HG03135 (cell line): ENCODE measurements around the gene RSPH3.
"Not testable (repeated sequence)": the region's sequence is repeated elsewhere in the genome, so short reads cannot be mapped to it uniquely, and the experiment has no call there.

Source experiments
- ATAC-seq: cut with Tn5 transposase; IDR thresholded peaks from one replicate; pipeline ENCODE4 v1.9.1; 2021; ENCODE audit warnings: mild to moderate bottlenecking, moderate library complexity; ENCODE audit not compliant: unreplicated experiment

The RSPH3 gene

GRCh38 chr6:159030168-159030567, 30.2 kb upstream of the RSPH3 start:
- no peak for ATAC-seq

GRCh38 chr6:159025224-159025623, 25.2 kb upstream of the RSPH3 start:
- not testable (repeated sequence) for ATAC-seq

GRCh38 chr6:159023893-159024292, 23.9 kb upstream of the RSPH3 start:
- no peak for ATAC-seq

GRCh38 chr6:159020011-159020410, 20.0 kb upstream of the RSPH3 start:
- no peak for ATAC-seq

- ATAC-seq, result no peak
Observed at GRCh38 chr6:159017757-159018559, 18.0 kb upstream of the RSPH3 start.

- no peak for ATAC-seq
Observed at GRCh38 chr6:159014406-159014805, 14.4 kb upstream of the RSPH3 start.

- ATAC-seq, result no peak
Observed at GRCh38 chr6:159013229-159013628, 13.2 kb upstream of the RSPH3 start.

GRCh38 chr6:159012201-159012600, 12.2 kb upstream of the RSPH3 start:
- ATAC-seq, result no peak

GRCh38 chr6:159010037-159010612, 10.1 kb upstream of the RSPH3 start:
- not testable (repeated sequence) for ATAC-seq

- ATAC-seq, result peak; percentile 47
Observed at GRCh38 chr6:159008656-159009288, 8.8 kb upstream of the RSPH3 start.

- no peak for ATAC-seq
Observed at GRCh38 chr6:159007510-159007909, 7.5 kb upstream of the RSPH3 start.

- ATAC-seq, result no peak
Observed at GRCh38 chr6:159005436-159005835, 5.4 kb upstream of the RSPH3 start.

- ATAC-seq, result no peak
Observed at GRCh38 chr6:159004592-159004991, 4.6 kb upstream of the RSPH3 start.

GRCh38 chr6:159002432-159003155, 2.6 kb upstream of the RSPH3 start:
- ATAC-seq, result no peak

GRCh38 chr6:158999154-158999665, 792 bp downstream of the RSPH3 start:
- peak; percentile 33 for ATAC-seq

- no peak for ATAC-seq
Observed at GRCh38 chr6:158996856-158997255, 3.1 kb downstream of the RSPH3 start.

- no peak for ATAC-seq
Observed at GRCh38 chr6:158993639-158994038, 6.4 kb downstream of the RSPH3 start.

- ATAC-seq, result no peak
Observed at GRCh38 chr6:158991017-158991723, 8.8 kb downstream of the RSPH3 start.

GRCh38 chr6:158989711-158990110, 10.3 kb downstream of the RSPH3 start:
- not testable (repeated sequence) for ATAC-seq

GRCh38 chr6:158988477-158988876, 11.5 kb downstream of the RSPH3 start:
- no peak for ATAC-seq

- no peak for ATAC-seq
Observed at GRCh38 chr6:158987657-158988056, 12.3 kb downstream of the RSPH3 start.
